ENCODE data around the gene DLGAP1. TPM values are rescaled to one million over a fixed set of nuclear protein-coding genes. Genes with fewer than 3 reads are reported as not detected.

Gene DLGAP1
- total and polyA plus RNA-seq, 2 of the 8 experiments (the other 6 are each of a cell fraction or from before 2014, with no cell fraction given): 11.8 to 16.9 TPM

GRCh38 chr18:3816610-3817363 lies 638.3 kb downstream of the DLGAP1 start (continued):
- TF ChIP-seq, protein P1, sequence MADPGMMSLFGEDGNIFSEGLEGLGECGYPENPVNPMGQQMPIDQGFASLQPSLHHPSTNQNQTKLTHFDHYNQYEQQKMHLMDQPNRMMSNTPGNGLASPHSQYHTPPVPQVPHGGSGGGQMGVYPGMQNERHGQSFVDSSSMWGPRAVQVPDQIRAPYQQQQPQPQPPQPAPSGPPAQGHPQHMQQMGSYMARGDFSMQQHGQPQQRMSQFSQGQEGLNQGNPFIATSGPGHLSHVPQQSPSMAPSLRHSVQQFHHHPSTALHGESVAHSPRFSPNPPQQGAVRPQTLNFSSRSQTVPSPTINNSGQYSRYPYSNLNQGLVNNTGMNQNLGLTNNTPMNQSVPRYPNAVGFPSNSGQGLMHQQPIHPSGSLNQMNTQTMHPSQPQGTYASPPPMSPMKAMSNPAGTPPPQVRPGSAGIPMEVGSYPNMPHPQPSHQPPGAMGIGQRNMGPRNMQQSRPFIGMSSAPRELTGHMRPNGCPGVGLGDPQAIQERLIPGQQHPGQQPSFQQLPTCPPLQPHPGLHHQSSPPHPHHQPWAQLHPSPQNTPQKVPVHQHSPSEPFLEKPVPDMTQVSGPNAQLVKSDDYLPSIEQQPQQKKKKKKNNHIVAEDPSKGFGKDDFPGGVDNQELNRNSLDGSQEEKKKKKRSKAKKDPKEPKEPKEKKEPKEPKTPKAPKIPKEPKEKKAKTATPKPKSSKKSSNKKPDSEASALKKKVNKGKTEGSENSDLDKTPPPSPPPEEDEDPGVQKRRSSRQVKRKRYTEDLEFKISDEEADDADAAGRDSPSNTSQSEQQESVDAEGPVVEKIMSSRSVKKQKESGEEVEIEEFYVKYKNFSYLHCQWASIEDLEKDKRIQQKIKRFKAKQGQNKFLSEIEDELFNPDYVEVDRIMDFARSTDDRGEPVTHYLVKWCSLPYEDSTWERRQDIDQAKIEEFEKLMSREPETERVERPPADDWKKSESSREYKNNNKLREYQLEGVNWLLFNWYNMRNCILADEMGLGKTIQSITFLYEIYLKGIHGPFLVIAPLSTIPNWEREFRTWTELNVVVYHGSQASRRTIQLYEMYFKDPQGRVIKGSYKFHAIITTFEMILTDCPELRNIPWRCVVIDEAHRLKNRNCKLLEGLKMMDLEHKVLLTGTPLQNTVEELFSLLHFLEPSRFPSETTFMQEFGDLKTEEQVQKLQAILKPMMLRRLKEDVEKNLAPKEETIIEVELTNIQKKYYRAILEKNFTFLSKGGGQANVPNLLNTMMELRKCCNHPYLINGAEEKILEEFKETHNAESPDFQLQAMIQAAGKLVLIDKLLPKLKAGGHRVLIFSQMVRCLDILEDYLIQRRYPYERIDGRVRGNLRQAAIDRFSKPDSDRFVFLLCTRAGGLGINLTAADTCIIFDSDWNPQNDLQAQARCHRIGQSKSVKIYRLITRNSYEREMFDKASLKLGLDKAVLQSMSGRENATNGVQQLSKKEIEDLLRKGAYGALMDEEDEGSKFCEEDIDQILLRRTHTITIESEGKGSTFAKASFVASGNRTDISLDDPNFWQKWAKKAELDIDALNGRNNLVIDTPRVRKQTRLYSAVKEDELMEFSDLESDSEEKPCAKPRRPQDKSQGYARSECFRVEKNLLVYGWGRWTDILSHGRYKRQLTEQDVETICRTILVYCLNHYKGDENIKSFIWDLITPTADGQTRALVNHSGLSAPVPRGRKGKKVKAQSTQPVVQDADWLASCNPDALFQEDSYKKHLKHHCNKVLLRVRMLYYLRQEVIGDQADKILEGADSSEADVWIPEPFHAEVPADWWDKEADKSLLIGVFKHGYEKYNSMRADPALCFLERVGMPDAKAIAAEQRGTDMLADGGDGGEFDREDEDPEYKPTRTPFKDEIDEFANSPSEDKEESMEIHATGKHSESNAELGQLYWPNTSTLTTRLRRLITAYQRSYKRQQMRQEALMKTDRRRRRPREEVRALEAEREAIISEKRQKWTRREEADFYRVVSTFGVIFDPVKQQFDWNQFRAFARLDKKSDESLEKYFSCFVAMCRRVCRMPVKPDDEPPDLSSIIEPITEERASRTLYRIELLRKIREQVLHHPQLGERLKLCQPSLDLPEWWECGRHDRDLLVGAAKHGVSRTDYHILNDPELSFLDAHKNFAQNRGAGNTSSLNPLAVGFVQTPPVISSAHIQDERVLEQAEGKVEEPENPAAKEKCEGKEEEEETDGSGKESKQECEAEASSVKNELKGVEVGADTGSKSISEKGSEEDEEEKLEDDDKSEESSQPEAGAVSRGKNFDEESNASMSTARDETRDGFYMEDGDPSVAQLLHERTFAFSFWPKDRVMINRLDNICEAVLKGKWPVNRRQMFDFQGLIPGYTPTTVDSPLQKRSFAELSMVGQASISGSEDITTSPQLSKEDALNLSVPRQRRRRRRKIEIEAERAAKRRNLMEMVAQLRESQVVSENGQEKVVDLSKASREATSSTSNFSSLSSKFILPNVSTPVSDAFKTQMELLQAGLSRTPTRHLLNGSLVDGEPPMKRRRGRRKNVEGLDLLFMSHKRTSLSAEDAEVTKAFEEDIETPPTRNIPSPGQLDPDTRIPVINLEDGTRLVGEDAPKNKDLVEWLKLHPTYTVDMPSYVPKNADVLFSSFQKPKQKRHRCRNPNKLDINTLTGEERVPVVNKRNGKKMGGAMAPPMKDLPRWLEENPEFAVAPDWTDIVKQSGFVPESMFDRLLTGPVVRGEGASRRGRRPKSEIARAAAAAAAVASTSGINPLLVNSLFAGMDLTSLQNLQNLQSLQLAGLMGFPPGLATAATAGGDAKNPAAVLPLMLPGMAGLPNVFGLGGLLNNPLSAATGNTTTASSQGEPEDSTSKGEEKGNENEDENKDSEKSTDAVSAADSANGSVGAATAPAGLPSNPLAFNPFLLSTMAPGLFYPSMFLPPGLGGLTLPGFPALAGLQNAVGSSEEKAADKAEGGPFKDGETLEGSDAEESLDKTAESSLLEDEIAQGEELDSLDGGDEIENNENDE (IDR thresholded peaks at IDR 0.05; ENCODE audit: insufficient replicate concordance, low read length): no peak
- TF ChIP-seq TCF12 (IDR thresholded peaks at IDR 0.05; ENCODE audit: low read depth, low read length) (no peak), NANOG (IDR thresholded peaks at IDR 0.05; ENCODE audit: insufficient read depth, low read depth, low read length, poor library complexity, severe bottlenecking) (no peak)
- TF ChIP-seq, protein P2, sequence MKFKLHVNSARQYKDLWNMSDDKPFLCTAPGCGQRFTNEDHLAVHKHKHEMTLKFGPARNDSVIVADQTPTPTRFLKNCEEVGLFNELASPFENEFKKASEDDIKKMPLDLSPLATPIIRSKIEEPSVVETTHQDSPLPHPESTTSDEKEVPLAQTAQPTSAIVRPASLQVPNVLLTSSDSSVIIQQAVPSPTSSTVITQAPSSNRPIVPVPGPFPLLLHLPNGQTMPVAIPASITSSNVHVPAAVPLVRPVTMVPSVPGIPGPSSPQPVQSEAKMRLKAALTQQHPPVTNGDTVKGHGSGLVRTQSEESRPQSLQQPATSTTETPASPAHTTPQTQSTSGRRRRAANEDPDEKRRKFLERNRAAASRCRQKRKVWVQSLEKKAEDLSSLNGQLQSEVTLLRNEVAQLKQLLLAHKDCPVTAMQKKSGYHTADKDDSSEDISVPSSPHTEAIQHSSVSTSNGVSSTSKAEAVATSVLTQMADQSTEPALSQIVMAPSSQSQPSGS (IDR thresholded peaks at IDR 0.05; ENCODE audit: low read length): no peak
